Gastrocnemius medialis (tissue), 4 donors: Measurements from ENCODE around the gene ROPN1. TPM values are rescaled to one million over a fixed set of nuclear protein-coding genes. Genes with fewer than 3 reads are reported as not detected.
"Not testable (repeated sequence)": the region's sequence is repeated elsewhere in the genome, so short reads cannot be mapped to it uniquely, and the experiment has no call there.

ENCODE experiments used
- ATAC-seq, 2 donors: fragments of 150-250 bp; one replicate each; pipeline ENCODE4 v1.9.1; 2016
- DNase-seq, 2 donors: peaks; one replicate each; pipeline ENCODE4 v3.0.0-alpha.2; 2019
- H3K27ac ChIP-seq, 4 donors: fragments of 200-600 bp; sonication (generic); 1 replicate in 1 of 4; 2 replicates in 3 of 4; pipeline ENCODE4 v1.5.1; 2016 to 2018; ENCODE audit warnings: mild to moderate bottlenecking in 2 of 4, moderate library complexity in 1 of 4
- H3K27me3 ChIP-seq, 3 donors: fragments of 200-600 bp; sonication (generic) in 2 of 3; 1 replicate in 1 of 3; 2 replicates in 2 of 3; pipeline versions ENCODE4 v1.5.1 to v1.6.0; 2016 to 2019; ENCODE audit warnings: mild to moderate bottlenecking in 1 of 3, moderate library complexity in 1 of 3
- H3K36me3 ChIP-seq, 2 donors: fragments of 200-600 bp; sonication (generic) in 1 of 2; one replicate each; pipeline ENCODE4 v1.5.1; 2017 to 2018
- H3K4me1 ChIP-seq, 2 donors: fragments of 200-600 bp; sonication (generic) in 1 of 2; one replicate each; pipeline ENCODE4 v1.5.1; 2016 to 2017; ENCODE audit warnings: mild to moderate bottlenecking in 2 of 2
- H3K4me3 ChIP-seq, 4 donors: fragments of 200-600 bp; sonication (generic) in 3 of 4; 1 replicate in 1 of 4; 2 replicates in 3 of 4; pipeline ENCODE4 v1.5.1; 2016 to 2019; ENCODE audit warnings: mild to moderate bottlenecking in 2 of 4
- H3K9me3 ChIP-seq, 3 donors: fragments of 200-600 bp; sonication (generic) in 2 of 3; 1 replicate in 1 of 3; 2 replicates in 2 of 3; pipeline ENCODE4 v1.5.1; 2016 to 2019
- CTCF ChIP-seq, 5 experiments: fragments of 450-650 bp in 3 of 5; fragments of 200-600 bp in 2 of 5; sonication (generic) in 2 of 5; IDR thresholded peaks in 4 of 5; conservative IDR thresholded peaks in 1 of 5; 1 replicate in 4 of 5; 2 replicates in 1 of 5; pipeline ENCODE4 v1.5.1; 2016 to 2019; ENCODE audit warnings: antibody characterized with exemption in 5 of 5, mild to moderate bottlenecking in 3 of 5, moderate library complexity in 3 of 5
- POLR2A ChIP-seq, 2 donors: fragments of 450-650 bp; IDR thresholded peaks; one replicate each; pipeline ENCODE4 v1.6.1; 2017; ENCODE audit warnings: antibody characterized with exemption in 2 of 2, mild to moderate bottlenecking in 2 of 2, moderate library complexity in 2 of 2
- in situ Hi-C, 4 donors: fragments of 200-750 bp; cut with MboI; loops; one replicate each; pipeline versions ENCODE4 v1.15.0 to v1.8.0; 2017; ENCODE audit warnings: low sequenced_read_pairs in 4 of 4
- intact Hi-C: fragments of 100-400 bp; cut with DNase I; formaldehyde crosslinking; loops from one replicate; pipeline ENCODE4 v1.15.1; 2023; ENCODE audit warnings: low total_unique reads
- total RNA-seq, 4 donors: library from RNA; depleted of rRNA; stranded (reverse); fragments of >200 nt; gene quantifications; one replicate each; pipeline versions ENCODE4 v1.1.0 to v1.2.3, GENCODE V29; 2016

The ROPN1 gene
- total RNA-seq, 4 donors from 2014 or later: not detected

GRCh38 chr3:123964793-123965192 is 27.1 kb downstream of the ROPN1 start:
- H3K4me3 ChIP-seq, in situ Hi-C loops, H3K27me3 ChIP-seq, H3K27ac ChIP-seq, H3K36me3 ChIP-seq, ATAC-seq, H3K9me3 ChIP-seq, DNase-seq, H3K4me1 ChIP-seq: not testable (repeated sequence)
- intact Hi-C loops: loop anchor here (10.0 kb wide), 1 partner anchor 80 kb away; the partner anchor contains the start of gene MYLK

GRCh38 chr3:123961508-123961856 is 30.4 kb downstream of the ROPN1 start:
- H3K4me1 ChIP-seq: peaks cover 8 to 10% of the 10 kb centered on the region in 2 donors
- no peak for DNase-seq

GRCh38 chr3:123960781-123961507 is 31.0 kb downstream of the ROPN1 start, which contains the start of gene CCDC14:
Gene CCDC14, minus strand, starts transcription at chr3:123961229. Its CDS starts 56 bp downstream, at chr3:123961173.
- Histone ChIP-seq H3K27me3 (no peaks in the 10 kb centered on the region), H3K36me3 (no peaks in the 10 kb centered on the region), H3K4me3 (peak within 1 kb of the TSS; percentile 68 to 89 (median 78)), H3K9me3 (no peaks in the 10 kb centered on the region), H3K27ac (peak within 1 kb of the TSS; percentile 76 to 80 (median 76)), H3K4me1 (peaks cover 8 to 10% of the 10 kb centered on the region in 2 donors)
- in situ Hi-C loops (no loop called here), intact Hi-C loops (loop anchor here (2.0 to 10.0 kb wide), 2 partner anchors 72 to 76 kb away; partner anchors contain the start of genes KALRN and MYLK)
- TF ChIP-seq CTCF (IDR thresholded peaks at IDR 0.05 in 4 of 5, conservative IDR thresholded peaks at IDR 0.05 in 1 of 5) (no peak), POLR2A (IDR thresholded peaks at IDR 0.05) (peak; percentile 58 to 62)
- DNase-seq: peak; percentile 81 to 90
- peak; percentile 97 to 98 for ATAC-seq

More at GRCh38 chr3:123961508-123961856, 30.4 kb downstream of the ROPN1 start:
- intact Hi-C loops (loop anchor here (2.0 to 10.0 kb wide), 2 partner anchors 71 to 77 kb away; partner anchors contain the start of genes KALRN and MYLK), in situ Hi-C loops (no loop called here)
- H3K4me3 ChIP-seq: peak overlapping the region; percentile 68 to 89 (median 78)
- TF ChIP-seq CTCF (IDR thresholded peaks at IDR 0.05 in 4 of 5, conservative IDR thresholded peaks at IDR 0.05 in 1 of 5) (no peak), POLR2A (IDR thresholded peaks at IDR 0.05) (no peak)
- no peaks in the 10 kb centered on the region for H3K27me3 ChIP-seq
- ATAC-seq: peak; percentile 8
- peak overlapping the region; percentile 76 to 80 (median 76) for H3K27ac ChIP-seq
- H3K36me3 ChIP-seq: no peaks in the 10 kb centered on the region
- no peaks in the 10 kb centered on the region for H3K9me3 ChIP-seq

- no peaks in the 10 kb centered on the region for H3K27me3 ChIP-seq
- no peaks in the 10 kb centered on the region for H3K9me3 ChIP-seq
- H3K4me1 ChIP-seq: no peaks in the 10 kb centered on the region
- TF ChIP-seq CTCF (IDR thresholded peaks at IDR 0.05 in 4 of 5, conservative IDR thresholded peaks at IDR 0.05 in 1 of 5) (no peak), POLR2A (IDR thresholded peaks at IDR 0.05) (no peak)
- in situ Hi-C loops: no loop called here
- H3K27ac ChIP-seq: no peak overlapping the region
- intact Hi-C loops: no loop called here
- ATAC-seq (no peak), DNase-seq (no peak)
- H3K36me3 ChIP-seq: peaks cover 0 to 26% of the 10 kb centered on the region in 2 donors
- H3K4me3 ChIP-seq: no peak overlapping the region
Observed at GRCh38 chr3:123953735-123954134, 38.2 kb downstream of the ROPN1 start.

GRCh38 chr3:123952844-123953520 is 38.9 kb downstream of the ROPN1 start:
- peaks cover 0 to 33% of the 10 kb centered on the region in 2 donors for H3K36me3 ChIP-seq
- no peak for DNase-seq
- TF ChIP-seq CTCF (IDR thresholded peaks at IDR 0.05 in 4 of 5, conservative IDR thresholded peaks at IDR 0.05 in 1 of 5): no peak
- TF ChIP-seq POLR2A (IDR thresholded peaks at IDR 0.05): no peak
- in situ Hi-C loops: no loop called here
- no peaks in the 10 kb centered on the region for H3K4me1 ChIP-seq
- no peak for ATAC-seq
- H3K4me3 ChIP-seq: no peak overlapping the region
- H3K27me3 ChIP-seq: no peaks in the 10 kb centered on the region
- no peaks in the 10 kb centered on the region for H3K9me3 ChIP-seq
- H3K27ac ChIP-seq: no peak overlapping the region
- intact Hi-C loops: no loop called here
